Stomach (tissue), 4 donors: Measurements from ENCODE around the gene PTTG2.

ENCODE experiments used
- POLR2A ChIP-seq, 4 donors: fragments of 450-650 bp; IDR thresholded peaks; one replicate each; pipeline ENCODE4 v1.6.1; 2016; ENCODE audit warnings: antibody characterized with exemption in 4 of 4, control low read depth in 2 of 4, mild to moderate bottlenecking in 1 of 4, moderate library complexity in 1 of 4
- TF ChIP-seq, protein P1 (sequence below), 7 experiments: fragments of 450-650 bp in 4 of 7; fragments of 200-600 bp in 3 of 7; sonication (generic) in 3 of 7; IDR thresholded peaks; one replicate each; pipeline ENCODE4 v1.5.1; 2016 to 2019; ENCODE audit warnings: antibody characterized with exemption in 7 of 7, control low read depth in 2 of 7, mild to moderate bottlenecking in 1 of 7

DNA sequence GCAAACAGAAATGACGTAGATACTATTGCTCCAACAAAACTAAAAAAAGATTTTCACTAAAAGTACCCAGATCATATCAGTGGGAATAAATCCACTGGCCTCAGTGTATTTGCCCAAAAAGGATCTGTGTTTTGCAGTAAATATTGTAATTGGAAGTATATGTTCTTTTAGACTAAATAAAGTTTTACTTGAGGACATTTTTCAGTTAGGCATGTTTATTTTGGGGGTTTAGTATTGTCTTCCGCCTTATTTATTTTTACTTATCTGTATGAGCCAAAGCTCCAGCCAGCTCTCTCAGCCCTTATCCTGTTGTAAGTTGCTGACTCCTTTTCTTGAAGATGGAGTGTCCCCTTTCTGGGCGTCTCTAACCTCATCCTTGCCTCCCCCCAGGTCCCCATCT, 49.8 kb downstream of the PTTG2 start:
- TF ChIP-seq POLR2A (IDR thresholded peaks at IDR 0.05) = no peak
- TF ChIP-seq, protein P1, sequence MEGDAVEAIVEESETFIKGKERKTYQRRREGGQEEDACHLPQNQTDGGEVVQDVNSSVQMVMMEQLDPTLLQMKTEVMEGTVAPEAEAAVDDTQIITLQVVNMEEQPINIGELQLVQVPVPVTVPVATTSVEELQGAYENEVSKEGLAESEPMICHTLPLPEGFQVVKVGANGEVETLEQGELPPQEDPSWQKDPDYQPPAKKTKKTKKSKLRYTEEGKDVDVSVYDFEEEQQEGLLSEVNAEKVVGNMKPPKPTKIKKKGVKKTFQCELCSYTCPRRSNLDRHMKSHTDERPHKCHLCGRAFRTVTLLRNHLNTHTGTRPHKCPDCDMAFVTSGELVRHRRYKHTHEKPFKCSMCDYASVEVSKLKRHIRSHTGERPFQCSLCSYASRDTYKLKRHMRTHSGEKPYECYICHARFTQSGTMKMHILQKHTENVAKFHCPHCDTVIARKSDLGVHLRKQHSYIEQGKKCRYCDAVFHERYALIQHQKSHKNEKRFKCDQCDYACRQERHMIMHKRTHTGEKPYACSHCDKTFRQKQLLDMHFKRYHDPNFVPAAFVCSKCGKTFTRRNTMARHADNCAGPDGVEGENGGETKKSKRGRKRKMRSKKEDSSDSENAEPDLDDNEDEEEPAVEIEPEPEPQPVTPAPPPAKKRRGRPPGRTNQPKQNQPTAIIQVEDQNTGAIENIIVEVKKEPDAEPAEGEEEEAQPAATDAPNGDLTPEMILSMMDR (IDR thresholded peaks at IDR 0.05) = no peak
